ENCODE results near the gene CFAP20DC. TPM values are rescaled to one million over a fixed set of nuclear protein-coding genes. Genes with fewer than 3 reads are reported as not detected.

Gene CFAP20DC
- total RNA-seq, 1 experiment from 2014 or later: 1.1 TPM

GRCh38 chr3:58835086-58835485 lies 214.7 kb downstream of the CFAP20DC start:
- DNase-seq (ENCODE audit: unreplicated experiment): no peak
- Mint-ChIP-seq H3K27ac (ENCODE audit: low read depth, unreplicated experiment) (no peak overlapping the region), H3K9me3 (ENCODE audit: unreplicated experiment) (no peaks in the 10 kb centered on the region), H3K36me3 (ENCODE audit: insufficient read depth, unreplicated experiment) (no peaks in the 10 kb centered on the region), H3K27me3 (ENCODE audit: insufficient read depth, unreplicated experiment) (no peaks in the 10 kb centered on the region), H3K4me3 (ENCODE audit: unreplicated experiment) (no peak overlapping the region), H3K4me1 (ENCODE audit: insufficient read depth, unreplicated experiment) (peaks cover 5% of the 10 kb centered on the region)
- CTCF ChIA-PET: no interaction called here
- intact Hi-C loops (cut with micrococcal nuclease): no loop called here
- no TSS peak for BruUV-seq (replicated peaks)
- TF ChIP-seq CTCF (IDR thresholded peaks at IDR 0.05; ENCODE audit: unreplicated experiment): no peak
- POLR2A ChIA-PET: no interaction called here

- BruUV-seq (replicated peaks): no TSS peak
- DNase-seq (ENCODE audit: unreplicated experiment): no peak
- TF ChIP-seq CTCF (IDR thresholded peaks at IDR 0.05; ENCODE audit: unreplicated experiment): no peak
- Mint-ChIP-seq H3K36me3 (ENCODE audit: insufficient read depth, unreplicated experiment) (no peaks in the 10 kb centered on the region), H3K9me3 (ENCODE audit: unreplicated experiment) (no peaks in the 10 kb centered on the region), H3K4me1 (ENCODE audit: insufficient read depth, unreplicated experiment) (peaks cover 5% of the 10 kb centered on the region), H3K4me3 (ENCODE audit: unreplicated experiment) (no peak overlapping the region), H3K27ac (ENCODE audit: low read depth, unreplicated experiment) (no peak overlapping the region), H3K27me3 (ENCODE audit: insufficient read depth, unreplicated experiment) (no peaks in the 10 kb centered on the region)
- ChIA-PET CTCF (no interaction called here), POLR2A (no interaction called here)
- intact Hi-C loops (cut with micrococcal nuclease): no loop called here
Observed at GRCh38 chr3:58833491-58833890, 216.3 kb downstream of the CFAP20DC start.

GRCh38 chr3:58829321-58830000 lies 220.4 kb downstream of the CFAP20DC start:
- CTCF ChIA-PET: interaction anchor here (1.1 kb wide), 1 partner anchor 165 kb away, joined by 3 read pairs; no protein-coding TSS in a partner anchor
- BruUV-seq (replicated peaks): no TSS peak

GRCh38 chr3:58824777-58825176 lies 225.0 kb downstream of the CFAP20DC start:
- H3K36me3 Mint-ChIP-seq (ENCODE audit: insufficient read depth, unreplicated experiment): no peaks in the 10 kb centered on the region

More at GRCh38 chr3:58829321-58830000, 220.4 kb downstream of the CFAP20DC start:
- H3K4me1 Mint-ChIP-seq (ENCODE audit: insufficient read depth, unreplicated experiment): no peaks in the 10 kb centered on the region
- H3K9me3 Mint-ChIP-seq (ENCODE audit: unreplicated experiment): no peaks in the 10 kb centered on the region
- DNase-seq (ENCODE audit: unreplicated experiment): no peak
- no peak for TF ChIP-seq CTCF (IDR thresholded peaks at IDR 0.05; ENCODE audit: unreplicated experiment)
- H3K27me3 Mint-ChIP-seq (ENCODE audit: insufficient read depth, unreplicated experiment): no peaks in the 10 kb centered on the region
- POLR2A ChIA-PET: no interaction called here
- intact Hi-C loops (cut with micrococcal nuclease): loop anchor here (10.0 kb wide), 2 partner anchors 405 to 985 kb away; no protein-coding TSS in a partner anchor
- H3K36me3 Mint-ChIP-seq (ENCODE audit: insufficient read depth, unreplicated experiment): no peaks in the 10 kb centered on the region
- H3K27ac Mint-ChIP-seq (ENCODE audit: low read depth, unreplicated experiment): no peak overlapping the region
- no peak overlapping the region for H3K4me3 Mint-ChIP-seq (ENCODE audit: unreplicated experiment)

More at GRCh38 chr3:58824777-58825176, 225.0 kb downstream of the CFAP20DC start:
- no peaks in the 10 kb centered on the region for H3K9me3 Mint-ChIP-seq (ENCODE audit: unreplicated experiment)
- BruUV-seq (replicated peaks): no TSS peak
- no peak overlapping the region for H3K27ac Mint-ChIP-seq (ENCODE audit: low read depth, unreplicated experiment)
- intact Hi-C loops (cut with micrococcal nuclease): loop anchor here (2.0 to 10.0 kb wide), 6 partner anchors 170 to 990 kb away; no protein-coding TSS in a partner anchor
- H3K4me3 Mint-ChIP-seq (ENCODE audit: unreplicated experiment): no peak overlapping the region
- no peaks in the 10 kb centered on the region for H3K4me1 Mint-ChIP-seq (ENCODE audit: insufficient read depth, unreplicated experiment)
- no peak for DNase-seq (ENCODE audit: unreplicated experiment)
- ChIA-PET CTCF (interaction anchor here (0.6 to 3.5 kb wide), 23 partner anchors 12 to 1034 kb away, joined by 3 to 30 read pairs (median 4); no protein-coding TSS in a partner anchor), POLR2A (interaction anchor here (1.1 to 1.2 kb wide), 2 partner anchors 49 to 229 kb away, joined by 3 read pairs; no protein-coding TSS in a partner anchor)
- TF ChIP-seq CTCF (IDR thresholded peaks at IDR 0.05; ENCODE audit: unreplicated experiment): no peak
- no peaks in the 10 kb centered on the region for H3K27me3 Mint-ChIP-seq (ENCODE audit: insufficient read depth, unreplicated experiment)

Measured in MCF 10A (cell line).